Measurements from ENCODE around the gene GAL3ST3.
"Not testable (repeated sequence)": the region's sequence is repeated elsewhere in the genome, so short reads cannot be mapped to it uniquely, and the experiment has no call there.

Gene GAL3ST3

DNA sequence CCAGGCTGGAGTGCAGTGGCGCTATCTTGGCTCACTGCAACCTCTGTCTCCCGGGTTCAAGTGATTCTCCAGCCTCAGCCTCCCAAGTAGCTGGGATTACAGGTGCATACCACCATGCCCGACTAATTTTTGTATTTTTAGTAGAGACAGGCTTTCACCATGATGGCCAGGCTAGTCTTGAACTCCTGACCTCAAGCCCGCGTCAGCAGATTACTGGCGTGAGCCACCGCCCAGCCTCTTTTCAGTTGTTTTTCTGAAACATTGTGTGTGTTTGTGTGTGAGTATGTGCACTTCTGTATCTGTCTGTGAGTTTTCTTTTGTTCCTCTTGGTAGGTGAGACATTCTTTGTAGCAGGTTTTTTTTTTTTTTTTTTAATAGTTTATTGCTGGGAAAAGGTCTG is 30.0 kb upstream of the GAL3ST3 start:
- not testable (repeated sequence) for H3K27me3 ChIP-seq (ENCODE audit: insufficient read depth, low read length); H3K9ac ChIP-seq (ENCODE audit: low read depth, low read length); H3K27ac ChIP-seq (ENCODE audit: low read depth, low read length); H3K4me3 ChIP-seq (ENCODE audit: low read length); H3K4me1 ChIP-seq (ENCODE audit: insufficient read depth, low read length); H3K36me3 ChIP-seq (ENCODE audit: insufficient read depth, low read length); H3K9me3 ChIP-seq (ENCODE audit: insufficient read depth, low read depth, low read length)
- 97% methylated on average over 7 of the region's 7 CpGs for WGBS

DNA sequence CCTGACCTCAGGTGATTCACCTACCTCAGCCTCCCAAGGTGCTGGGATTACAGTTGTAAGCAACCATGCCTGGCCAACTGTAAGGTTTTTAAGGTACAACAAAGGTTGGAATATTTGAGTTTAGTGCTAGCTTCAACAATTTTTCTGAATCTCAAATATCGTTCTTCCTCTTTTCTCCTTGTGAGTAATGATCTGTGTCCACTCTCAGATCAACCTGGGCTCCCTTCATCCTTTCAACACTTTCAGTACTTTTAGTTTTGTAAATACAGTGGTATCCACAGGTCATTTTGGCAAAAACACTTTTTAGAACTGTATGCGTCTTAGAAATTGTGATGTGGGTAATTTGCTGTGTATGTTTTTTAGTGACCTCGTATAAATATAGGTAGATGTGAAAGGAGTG is 29.0 kb upstream of the GAL3ST3 start:
- H3K4me1 ChIP-seq (ENCODE audit: insufficient read depth, low read length), result no peaks in the 10 kb centered on the region
- 98% methylated on average over 3 of the region's 3 CpGs for WGBS

DNA sequence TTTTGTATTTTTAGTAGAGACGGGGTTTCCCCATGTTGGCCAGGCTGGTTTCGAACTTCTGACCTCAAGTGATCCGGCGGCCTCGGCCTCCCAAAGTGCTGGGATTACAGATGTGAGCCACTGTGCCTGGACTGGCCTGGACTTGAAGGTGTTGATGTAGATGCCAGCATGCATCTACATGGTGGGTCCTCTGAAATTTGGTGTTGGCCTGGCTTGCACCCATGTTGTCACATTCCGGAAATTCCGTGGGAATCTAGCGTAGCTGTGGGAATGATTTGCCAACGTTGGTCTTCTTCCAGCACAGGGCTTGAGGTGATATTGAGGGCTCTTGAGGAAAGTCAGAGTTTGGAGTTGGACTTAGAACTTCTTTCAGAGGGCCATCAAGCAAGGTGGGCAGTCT is 27.6 kb upstream of the GAL3ST3 start:
- Histone ChIP-seq H3K27me3 (ENCODE audit: insufficient read depth, low read length) (no peaks in the 10 kb centered on the region), H3K9ac (ENCODE audit: low read depth, low read length) (no peak overlapping the region), H3K9me3 (ENCODE audit: insufficient read depth, low read depth, low read length) (no peaks in the 10 kb centered on the region), H3K4me1 (ENCODE audit: insufficient read depth, low read length) (peaks cover 3% of the 10 kb centered on the region; the same call in 1 of the 2 replicates), H3K27ac (ENCODE audit: low read depth, low read length) (no peak overlapping the region), H3K4me3 (ENCODE audit: low read length) (no peak overlapping the region), H3K36me3 (ENCODE audit: insufficient read depth, low read length) (peaks cover 17% of the 10 kb centered on the region; the same call in 1 of the 2 replicates)
- WGBS, result 95% methylated on average over 9 of the region's 9 CpGs

More for the DNA sequence above, 29.0 kb upstream of the GAL3ST3 start:
- no peak overlapping the region for H3K27ac ChIP-seq (ENCODE audit: low read depth, low read length)
- no peaks in the 10 kb centered on the region for H3K9me3 ChIP-seq (ENCODE audit: insufficient read depth, low read depth, low read length)
- no peak overlapping the region for H3K4me3 ChIP-seq (ENCODE audit: low read length)
- no peak overlapping the region for H3K9ac ChIP-seq (ENCODE audit: low read depth, low read length)
- H3K36me3 ChIP-seq (ENCODE audit: insufficient read depth, low read length), result peaks cover 16% of the 10 kb centered on the region; the same call in 1 of the 2 replicates
- H3K27me3 ChIP-seq (ENCODE audit: insufficient read depth, low read length), result no peaks in the 10 kb centered on the region

DNA sequence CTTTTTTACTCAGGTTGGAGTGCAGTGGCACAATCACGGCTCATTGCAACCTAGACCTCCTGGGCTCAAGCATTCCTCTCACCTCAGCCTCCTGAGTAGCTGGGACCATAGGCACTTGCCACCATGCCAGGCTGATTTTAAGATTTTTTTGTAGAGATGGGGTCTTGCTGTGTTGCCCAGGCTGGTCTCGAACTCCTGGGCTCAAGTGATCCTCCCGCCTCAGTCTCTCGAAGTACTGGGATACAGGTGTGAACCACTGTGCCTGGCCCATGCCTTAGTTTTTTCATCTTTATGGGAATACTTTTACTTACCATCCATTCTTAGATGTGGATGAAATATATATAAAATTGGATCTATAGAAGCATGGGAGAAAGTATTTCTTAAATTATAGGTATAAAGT is 26.3 kb upstream of the GAL3ST3 start:
- H3K4me1 ChIP-seq (ENCODE audit: insufficient read depth, low read length), result peaks cover 7% of the 10 kb centered on the region
- H3K36me3 ChIP-seq (ENCODE audit: insufficient read depth, low read length), result peaks cover 17% of the 10 kb centered on the region; the same call in 1 of the 2 replicates
- H3K27me3 ChIP-seq (ENCODE audit: insufficient read depth, low read length), result no peaks in the 10 kb centered on the region
- no peak overlapping the region for H3K9ac ChIP-seq (ENCODE audit: low read depth, low read length)
- no peak overlapping the region for H3K4me3 ChIP-seq (ENCODE audit: low read length)
- 94% methylated on average over 4 of the region's 4 CpGs for WGBS
- no peaks in the 10 kb centered on the region for H3K9me3 ChIP-seq (ENCODE audit: insufficient read depth, low read depth, low read length)
- H3K27ac ChIP-seq (ENCODE audit: low read depth, low read length), result no peak overlapping the region

DNA sequence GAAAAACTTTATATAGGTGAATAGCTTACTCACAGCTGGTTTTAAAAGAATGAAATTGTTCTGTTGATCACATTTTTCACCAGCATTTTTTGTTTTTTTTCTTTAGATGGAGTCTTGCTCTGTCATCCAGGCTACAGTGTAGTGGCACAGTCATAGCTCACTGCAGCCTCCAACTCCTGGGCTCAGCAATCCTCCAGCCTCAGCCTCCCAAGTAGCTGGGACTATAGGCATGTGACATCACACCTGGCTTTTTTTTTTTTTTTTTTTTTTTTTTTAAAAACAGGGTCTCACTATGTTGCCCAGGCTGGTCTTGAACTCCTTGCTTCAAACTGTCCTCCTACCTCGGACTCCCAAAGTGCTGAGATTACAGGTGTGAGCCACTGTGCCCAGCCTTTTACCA is 24.7 kb upstream of the GAL3ST3 start:
- H3K27me3 ChIP-seq (ENCODE audit: insufficient read depth, low read length), result no peaks in the 10 kb centered on the region
- no peak overlapping the region for H3K27ac ChIP-seq (ENCODE audit: low read depth, low read length)
- no peak overlapping the region for H3K4me3 ChIP-seq (ENCODE audit: low read length)
- no peak overlapping the region for H3K9ac ChIP-seq (ENCODE audit: low read depth, low read length)
- no peaks in the 10 kb centered on the region for H3K9me3 ChIP-seq (ENCODE audit: insufficient read depth, low read depth, low read length)
- H3K36me3 ChIP-seq (ENCODE audit: insufficient read depth, low read length), result peaks cover 23% of the 10 kb centered on the region
- H3K4me1 ChIP-seq (ENCODE audit: insufficient read depth, low read length), result peaks cover 11% of the 10 kb centered on the region
- 88% methylated on average over 1 of the region's 1 CpG for WGBS

DNA sequence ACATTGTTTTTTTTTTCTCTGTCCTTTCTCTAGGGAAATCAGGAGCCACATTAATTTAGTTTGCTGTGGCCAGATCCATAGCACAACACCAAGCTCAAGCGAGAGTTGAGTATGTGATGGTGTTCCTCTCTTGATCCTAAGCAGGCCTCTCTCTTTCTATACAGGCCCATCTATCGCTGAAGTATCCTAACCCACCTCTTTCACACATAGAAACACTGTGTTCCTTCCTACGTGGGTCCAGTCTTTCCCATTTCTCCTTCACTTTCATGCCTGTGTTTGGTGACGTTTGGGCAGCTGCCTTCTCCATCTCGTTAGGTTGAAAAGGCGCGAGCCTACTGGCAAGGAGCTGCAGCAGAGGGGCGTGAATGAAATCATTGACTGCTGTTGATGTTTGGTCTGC is 23.6 kb upstream of the GAL3ST3 start:
- Histone ChIP-seq H3K9me3 (ENCODE audit: insufficient read depth, low read depth, low read length) (no peaks in the 10 kb centered on the region), H3K4me3 (ENCODE audit: low read length) (no peak overlapping the region), H3K9ac (ENCODE audit: low read depth, low read length) (no peak overlapping the region), H3K36me3 (ENCODE audit: insufficient read depth, low read length) (peaks cover 34% of the 10 kb centered on the region), H3K4me1 (ENCODE audit: insufficient read depth, low read length) (peaks cover 11% of the 10 kb centered on the region), H3K27me3 (ENCODE audit: insufficient read depth, low read length) (no peaks in the 10 kb centered on the region), H3K27ac (ENCODE audit: low read depth, low read length) (no peak overlapping the region)
- 95% methylated on average over 8 of the region's 8 CpGs for WGBS

DNA sequence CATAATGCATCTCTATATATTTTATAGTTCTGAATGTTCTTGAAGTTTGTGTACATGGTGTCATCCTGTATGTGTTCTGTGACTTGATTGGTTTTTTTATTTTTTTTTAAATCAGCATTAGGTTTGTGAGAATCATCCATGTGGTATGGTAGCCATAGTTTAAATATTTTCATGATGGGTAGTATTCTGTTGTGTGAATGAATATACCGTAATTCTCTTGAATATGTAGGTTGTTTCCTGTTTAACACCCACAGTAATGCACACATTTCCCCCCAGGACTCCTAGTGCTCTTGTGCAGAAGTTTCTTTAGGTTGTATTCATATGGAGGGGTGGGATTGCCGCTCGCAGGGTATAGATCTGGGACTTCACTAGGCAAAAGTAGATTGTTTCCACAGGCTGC is 23.1 kb upstream of the GAL3ST3 start:
- 85% methylated on average over 3 of the region's 3 CpGs for WGBS
- no peaks in the 10 kb centered on the region for H3K9me3 ChIP-seq (ENCODE audit: insufficient read depth, low read depth, low read length)
- no peaks in the 10 kb centered on the region for H3K27me3 ChIP-seq (ENCODE audit: insufficient read depth, low read length)
- no peak overlapping the region for H3K27ac ChIP-seq (ENCODE audit: low read depth, low read length)
- H3K36me3 ChIP-seq (ENCODE audit: insufficient read depth, low read length), result peaks cover 38% of the 10 kb centered on the region
- 0 out of 2 replicates have a peak overlapping the region, but pooled peaks have one; percentile 71 for H3K4me3 ChIP-seq (ENCODE audit: low read length)
- no peak overlapping the region for H3K9ac ChIP-seq (ENCODE audit: low read depth, low read length)
- H3K4me1 ChIP-seq (ENCODE audit: insufficient read depth, low read length), result peaks cover 11% of the 10 kb centered on the region

DNA sequence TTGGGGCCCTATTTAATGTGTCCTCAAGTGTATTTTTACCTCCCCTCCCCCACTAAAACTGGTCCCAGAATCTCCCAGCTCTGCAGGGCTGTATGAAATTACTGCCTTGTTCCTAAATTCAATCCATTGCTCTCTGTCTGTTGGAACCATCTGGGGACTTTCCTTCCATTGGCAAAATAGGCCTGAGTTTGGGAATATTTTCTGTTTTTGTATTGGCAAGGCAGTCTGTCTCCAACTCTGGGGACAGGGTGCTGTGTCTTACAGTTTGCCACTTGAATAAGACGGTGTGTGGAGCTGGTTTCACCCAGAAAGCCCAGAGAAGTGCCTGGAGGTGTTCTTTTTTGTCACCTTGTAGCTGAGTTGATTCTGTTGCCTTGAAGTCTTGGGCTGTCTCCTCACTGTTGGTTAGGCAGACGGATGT is 22.4 kb upstream of the GAL3ST3 start:
- H3K4me1 ChIP-seq (ENCODE audit: insufficient read depth, low read length), result peaks cover 11% of the 10 kb centered on the region
- no peaks in the 10 kb centered on the region for H3K27me3 ChIP-seq (ENCODE audit: insufficient read depth, low read length)
- no peak overlapping the region for H3K27ac ChIP-seq (ENCODE audit: low read depth, low read length)
- peaks cover 45% of the 10 kb centered on the region for H3K36me3 ChIP-seq (ENCODE audit: insufficient read depth, low read length)
- H3K9me3 ChIP-seq (ENCODE audit: insufficient read depth, low read depth, low read length), result no peaks in the 10 kb centered on the region
- H3K9ac ChIP-seq (ENCODE audit: low read depth, low read length), result no peak overlapping the region
- peak overlapping the region; percentile 71 for H3K4me3 ChIP-seq (ENCODE audit: low read length)
- WGBS, result 41% methylated on average over 1 of the region's 2 CpGs

DNA sequence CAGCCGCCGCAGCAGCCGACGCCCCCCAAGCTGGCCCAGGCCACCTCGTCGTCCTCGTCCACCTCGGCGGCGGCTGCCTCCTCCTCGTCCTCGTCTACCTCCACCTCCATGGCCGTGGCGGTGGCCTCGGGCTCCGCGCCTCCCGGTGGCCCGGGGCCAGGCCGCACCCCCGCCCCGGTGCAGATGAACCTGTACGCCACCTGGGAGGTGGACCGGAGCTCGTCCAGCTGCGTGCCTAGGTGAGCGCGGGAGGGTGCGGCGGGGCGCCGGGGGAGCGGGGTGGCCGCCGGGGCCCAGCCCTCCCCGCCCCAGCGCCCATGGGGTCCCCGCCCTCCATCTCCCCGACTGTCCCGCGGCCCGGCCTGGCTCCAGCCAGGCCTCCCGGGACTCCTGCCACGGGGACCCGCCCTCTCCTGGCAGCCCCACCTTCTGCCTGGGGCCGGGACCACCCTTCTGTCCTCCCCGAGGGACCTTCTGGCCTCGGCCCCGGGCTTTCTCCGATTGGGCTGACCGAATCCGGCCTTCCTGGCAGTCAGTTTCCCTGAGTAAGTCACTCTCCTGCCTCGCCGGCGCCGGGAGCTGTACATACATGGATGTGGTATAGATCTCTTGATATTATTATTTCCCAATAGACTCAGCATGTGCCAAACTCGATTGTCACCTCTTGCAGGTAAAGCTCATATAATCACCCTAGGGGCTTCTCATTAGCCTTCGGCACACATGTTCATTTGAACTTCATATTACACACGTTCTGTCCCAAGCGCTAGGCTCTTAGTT is 21.8 kb upstream of the GAL3ST3 start:
- Histone ChIP-seq H3K9ac (ENCODE audit: low read depth, low read length) (peak overlapping the region; percentile 74), H3K9me3 (ENCODE audit: insufficient read depth, low read depth, low read length) (no peaks in the 10 kb centered on the region), H3K4me1 (ENCODE audit: insufficient read depth, low read length) (peaks cover 11% of the 10 kb centered on the region), H3K36me3 (ENCODE audit: insufficient read depth, low read length) (peaks cover 50% of the 10 kb centered on the region), H3K27me3 (ENCODE audit: insufficient read depth, low read length) (no peaks in the 10 kb centered on the region), H3K27ac (ENCODE audit: low read depth, low read length) (no peak overlapping the region), H3K4me3 (ENCODE audit: low read length) (peak overlapping the region; percentile 71)
- whole genome bisulfite sequencing, result 4% methylated on average over 60 of the region's 60 CpGs

DNA sequence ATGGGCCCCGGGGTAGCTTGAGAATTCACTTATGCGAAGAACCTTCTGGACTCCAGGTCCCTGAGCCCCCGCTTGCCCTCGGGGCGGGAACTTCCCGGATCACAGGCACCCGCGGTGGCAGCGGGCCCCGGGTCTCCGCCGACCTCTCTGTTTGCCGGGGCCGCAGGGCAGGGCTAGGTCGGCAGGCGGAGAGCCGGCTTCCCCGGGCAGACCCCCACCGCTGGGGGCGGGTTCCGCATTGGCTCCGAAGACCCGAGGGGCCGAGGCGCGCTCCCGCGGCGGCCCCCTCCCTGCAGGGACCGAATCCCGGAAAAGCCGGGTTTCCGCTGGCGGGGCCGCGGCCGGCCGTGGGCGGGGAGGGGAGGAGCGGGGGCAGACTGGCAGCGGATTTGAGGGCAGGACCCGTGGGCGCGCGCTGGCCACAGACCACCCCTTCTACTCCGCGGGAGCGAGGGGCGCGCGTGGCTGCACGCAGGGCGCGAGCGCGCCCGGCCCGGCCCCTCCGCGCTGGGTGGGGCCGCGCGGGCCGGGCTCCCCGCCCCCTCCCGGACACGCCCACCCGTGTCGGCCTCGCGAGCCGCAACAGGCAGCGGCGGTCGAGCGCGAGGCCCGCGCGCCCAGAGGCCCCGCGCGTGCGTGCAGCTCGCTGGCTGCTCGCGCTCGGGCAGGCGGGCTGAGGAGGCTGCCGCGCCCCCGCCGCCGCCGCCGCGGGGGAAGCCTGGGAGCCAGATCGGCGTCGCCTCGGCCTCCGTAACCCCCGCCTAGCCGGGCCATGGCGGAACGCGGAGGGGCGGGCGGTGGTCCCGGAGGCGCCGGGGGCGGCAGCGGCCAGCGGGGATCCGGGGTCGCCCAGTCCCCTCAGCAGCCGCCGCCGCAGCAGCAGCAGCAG is 21.0 kb upstream of the GAL3ST3 start, which contains the start of gene PACS1:
TSS of gene PACS1 (plus strand) at position 558 of the 889 bp plus-strand sequence. CDS start at position 773, 215 bp downstream.
- Histone ChIP-seq H3K9ac (ENCODE audit: low read depth, low read length) (peak within 1 kb of the TSS; percentile 74), H3K27me3 (ENCODE audit: insufficient read depth, low read length) (no peaks in the 10 kb centered on the region), H3K4me1 (ENCODE audit: insufficient read depth, low read length) (peaks cover 11% of the 10 kb centered on the region), H3K27ac (ENCODE audit: low read depth, low read length) (peak within 1 kb of the TSS; percentile 89), H3K4me3 (ENCODE audit: low read length) (peak within 1 kb of the TSS; percentile 71), H3K9me3 (ENCODE audit: insufficient read depth, low read depth, low read length) (no peaks in the 10 kb centered on the region), H3K36me3 (ENCODE audit: insufficient read depth, low read length) (peaks cover 59% of the 10 kb centered on the region)
- 1% methylated on average over 119 of the region's 120 CpGs for WGBS
